Thyroid gland (tissue), 4 donors: ENCODE data around the gene APOD. TPM values are rescaled to one million over a fixed set of nuclear protein-coding genes. Genes with fewer than 3 reads are reported as not detected.
"Not testable (repeated sequence)": the region's sequence is repeated elsewhere in the genome, so short reads cannot be mapped to it uniquely, and the experiment has no call there.

Experiments used
- DNase-seq, 2 donors: peaks; one replicate each; pipeline ENCODE4 v3.0.0-alpha.2; 2019
- H3K27ac ChIP-seq, 3 donors: fragments of 200-600 bp; sonication (generic); 1 replicate in 2 of 3; 2 replicates in 1 of 3; pipeline ENCODE4 v1.5.1; 2016 to 2019; ENCODE audit warnings: mild to moderate bottlenecking in 1 of 3, moderate library complexity in 1 of 3
- H3K27me3 ChIP-seq: fragments of 200-600 bp; sonication (generic); one replicate; pipeline ENCODE4 v1.5.1; 2019
- H3K36me3 ChIP-seq, 2 donors: fragments of 200-600 bp; sonication (generic); one replicate each; pipeline ENCODE4 v1.5.1; 2016 to 2019
- H3K4me1 ChIP-seq, 2 donors: fragments of 200-600 bp; sonication (generic); one replicate each; pipeline ENCODE4 v1.5.1; 2017 to 2019
- H3K4me3 ChIP-seq, 3 donors: fragments of 200-600 bp; sonication (generic); replicated peaks in 1 of 3; 1 replicate in 2 of 3; 2 replicates in 1 of 3; pipeline ENCODE4 v1.5.1; 2016; ENCODE audit warnings: mild to moderate bottlenecking in 1 of 3
- H3K9me3 ChIP-seq: fragments of 200-600 bp; sonication (generic); one replicate; pipeline ENCODE4 v1.5.1; 2017
- CTCF ChIP-seq, 6 experiments: fragments of 200-600 bp in 3 of 6; fragments of 450-650 bp in 3 of 6; sonication (generic) in 3 of 6; IDR thresholded peaks; one replicate each; pipeline ENCODE4 v1.5.1; 2016 to 2019; ENCODE audit warnings: antibody characterized with exemption in 6 of 6, mild to moderate bottlenecking in 2 of 6, inconsistent platforms in 1 of 6, moderate library complexity in 1 of 6
- POLR2A ChIP-seq, 2 donors: fragments of 450-650 bp; IDR thresholded peaks; one replicate each; pipeline ENCODE4 v1.6.1; 2017; ENCODE audit warnings: antibody characterized with exemption in 2 of 2, mild to moderate bottlenecking in 2 of 2, moderate library complexity in 1 of 2
- WGBS, 2 donors: methylation state at CpG; one replicate each; pipeline ENCODE4 v1.1.5; 2017; 5-methylcytosine and 5-hydroxymethylcytosine counted together
- intact Hi-C: fragments of 100-400 bp; cut with DNase I; formaldehyde crosslinking; loops from one replicate; pipeline ENCODE4 v1.15.1; 2023
- total RNA-seq, 4 donors: library from RNA; depleted of rRNA; stranded (reverse); fragments of >200 nt; gene quantifications; one replicate each; pipeline ENCODE4 v1.2.3, GENCODE V29; 2016

Gene APOD
- total RNA-seq, 4 donors from 2014 or later, result 283 to 756 (median 407) TPM

- no peak overlapping the region for H3K4me3 ChIP-seq
- H3K9me3 ChIP-seq, result no peaks in the 10 kb centered on the region
- H3K36me3 ChIP-seq, result no peaks in the 10 kb centered on the region
- TF ChIP-seq POLR2A (IDR thresholded peaks at IDR 0.05) (no peak), CTCF (IDR thresholded peaks at IDR 0.05) (no peak)
- intact Hi-C loops, result no loop called here
- H3K27me3 ChIP-seq, result no peaks in the 10 kb centered on the region
- DNase-seq, result no peak
- H3K4me1 ChIP-seq, result no peaks in the 10 kb centered on the region
- 68 to 69% methylated on average over 2 of the region's 2 CpGs for WGBS, 2 donors
- no peak overlapping the region for H3K27ac ChIP-seq
These were observed 13.5 kb upstream of the APOD start for GRCh38 chr3:195597229-195597628.

GRCh38 chr3:195596765-195597171, 13.0 kb upstream of the APOD start:
- no peak overlapping the region for H3K27ac ChIP-seq
- no peaks in the 10 kb centered on the region for H3K27me3 ChIP-seq
- no peak overlapping the region for H3K4me3 ChIP-seq
- H3K9me3 ChIP-seq, result no peaks in the 10 kb centered on the region
- H3K4me1 ChIP-seq, result no peaks in the 10 kb centered on the region
- 65% methylated on average over 3 of the region's 3 CpGs for WGBS, 2 donors
- no peak for DNase-seq
- no peak for TF ChIP-seq CTCF (IDR thresholded peaks at IDR 0.05)
- TF ChIP-seq POLR2A (IDR thresholded peaks at IDR 0.05), result no peak
- H3K36me3 ChIP-seq, result no peaks in the 10 kb centered on the region
- intact Hi-C loops, result no loop called here

- intact Hi-C loops, result no loop called here
- no peak for DNase-seq
- Histone ChIP-seq H3K36me3 (no peaks in the 10 kb centered on the region), H3K27me3 (no peaks in the 10 kb centered on the region), H3K4me3 (no peak overlapping the region), H3K9me3 (no peaks in the 10 kb centered on the region), H3K4me1 (no peaks in the 10 kb centered on the region), H3K27ac (no peak overlapping the region)
- 79 to 80% methylated on average over 8 of the region's 8 CpGs for WGBS, 2 donors
- no peak for TF ChIP-seq POLR2A (IDR thresholded peaks at IDR 0.05)
- TF ChIP-seq CTCF (IDR thresholded peaks at IDR 0.05), result no peak
These were observed 12.2 kb upstream of the APOD start for GRCh38 chr3:195595785-195596531.

GRCh38 chr3:195591852-195592251, 8.1 kb upstream of the APOD start:
- H3K9me3 ChIP-seq, result no peaks in the 10 kb centered on the region
- DNase-seq, result no peak
- intact Hi-C loops, result no loop called here
- TF ChIP-seq CTCF (IDR thresholded peaks at IDR 0.05) (no peak), POLR2A (IDR thresholded peaks at IDR 0.05) (no peak)
- no peak overlapping the region for H3K4me3 ChIP-seq
- no peaks in the 10 kb centered on the region for H3K36me3 ChIP-seq
- WGBS, 2 donors, result 77 to 82% methylated on average over 2 of the region's 2 CpGs
- H3K4me1 ChIP-seq, result no peaks in the 10 kb centered on the region
- no peak overlapping the region for H3K27ac ChIP-seq
- no peaks in the 10 kb centered on the region for H3K27me3 ChIP-seq

- Histone ChIP-seq H3K27me3 (no peaks in the 10 kb centered on the region), H3K27ac (no peak overlapping the region), H3K36me3 (no peaks in the 10 kb centered on the region), H3K4me3 (no peak overlapping the region), H3K9me3 (no peaks in the 10 kb centered on the region), H3K4me1 (no peaks in the 10 kb centered on the region)
- TF ChIP-seq POLR2A (IDR thresholded peaks at IDR 0.05) (no peak), CTCF (IDR thresholded peaks at IDR 0.05) (no peak)
- DNase-seq, result no peak
- WGBS, 2 donors, result 67 to 73% methylated on average over 6 of the region's 6 CpGs
- intact Hi-C loops, result no loop called here
These were observed 7.5 kb upstream of the APOD start for GRCh38 chr3:195591220-195591619.

GRCh38 chr3:195590381-195590780, 6.6 kb upstream of the APOD start:
- intact Hi-C loops, H3K4me3 ChIP-seq, H3K36me3 ChIP-seq, H3K27me3 ChIP-seq, H3K4me1 ChIP-seq, DNase-seq, H3K9me3 ChIP-seq, H3K27ac ChIP-seq: not testable (repeated sequence)
- WGBS, 2 donors, result 90 to 96% methylated on average over 2 of the region's 2 CpGs

GRCh38 chr3:195589796-195590195, 6.1 kb upstream of the APOD start:
- intact Hi-C loops, H3K4me1 ChIP-seq, H3K27me3 ChIP-seq, H3K4me3 ChIP-seq, H3K27ac ChIP-seq, DNase-seq, H3K9me3 ChIP-seq, H3K36me3 ChIP-seq: not testable (repeated sequence)
- 67 to 87% methylated on average over 6 of the region's 6 CpGs for WGBS, 2 donors
